Measurements from ENCODE around the gene PLEK2. TPM values are rescaled to one million over a fixed set of nuclear protein-coding genes. Genes with fewer than 3 reads are reported as not detected.
"Not testable (repeated sequence)": the region's sequence is repeated elsewhere in the genome, so short reads cannot be mapped to it uniquely, and the experiment has no call there.

The PLEK2 gene
- 1 to 10 TPM; 1.3 to 3.2 TPM for total RNA-seq
- polyA plus RNA-seq, result 1 to 10 TPM in 1 of 3 donors, under 1 TPM in 2; 0.53 to 1.2 (median 0.79) TPM
- total RNA-seq, result 0.21 to 5.1 (median 2.7) reads per million in 6 experiments

DNA sequence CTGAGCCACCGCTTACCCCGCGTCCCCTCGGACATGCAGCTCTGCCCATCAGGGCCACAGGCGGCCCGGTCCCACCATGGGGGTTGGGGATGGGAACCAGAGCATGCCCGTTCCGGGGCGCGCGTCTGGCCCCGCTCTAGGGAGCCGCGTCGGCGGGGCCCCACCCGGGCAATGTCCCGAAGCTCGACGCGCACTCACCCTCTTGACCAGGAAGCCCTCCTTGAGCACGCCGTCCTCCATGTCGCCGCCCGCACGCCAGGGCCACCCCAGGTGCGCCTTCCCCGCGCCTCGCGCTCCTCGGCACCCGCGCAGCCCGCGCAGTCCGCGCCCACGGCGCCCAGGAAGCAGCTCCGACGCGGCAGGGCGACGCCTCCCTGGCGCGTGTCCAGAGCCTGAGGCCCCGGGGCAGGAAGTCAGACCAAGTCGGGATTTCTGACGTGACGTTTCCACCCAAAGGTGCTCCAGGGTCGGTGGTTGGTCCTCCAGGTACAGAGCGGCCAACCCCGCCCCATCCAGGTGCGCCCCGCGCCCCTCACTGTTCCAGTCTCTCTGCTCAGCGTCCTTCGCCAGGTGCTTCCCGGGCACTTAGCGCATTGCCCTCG lies at the start of gene PLEK2:
Gene PLEK2, minus strand, starts transcription at position 346 of the 602 bp plus-strand sequence. Its CDS starts 106 bp downstream, at position 240.
- no peaks in the 10 kb centered on the region for H3K9me3 Mint-ChIP-seq
- H3K36me3 Mint-ChIP-seq, result no peaks in the 10 kb centered on the region
- H3K4me3 Mint-ChIP-seq, result peak within 1 kb of the TSS; percentile 52 to 82 (median 71)
- ATAC-seq (peak; percentile 84 to 93), DNase-seq (peak in 9 of 10 donors; percentile 21 to 79 (median 54))
- H3K27me3 Mint-ChIP-seq, result peaks cover 0 to 6% (median 4%) of the 10 kb centered on the region in 5 donors
- POLR2A ChIA-PET, result interaction anchor here (0.5 to 1.0 kb wide), 3 partner anchors 52 to 481 kb away, joined by 3 to 5 read pairs (median 4); partner anchors contain the start of genes ATP6V1D and EIF2S1
- peak within 1 kb of the TSS in 3 of 10 donors; percentile 19 to 56 (median 20) for H3K27ac Mint-ChIP-seq
- H3K4me1 Mint-ChIP-seq, result peaks cover 6 to 15% (median 9%) of the 10 kb centered on the region in 4 donors

DNA sequence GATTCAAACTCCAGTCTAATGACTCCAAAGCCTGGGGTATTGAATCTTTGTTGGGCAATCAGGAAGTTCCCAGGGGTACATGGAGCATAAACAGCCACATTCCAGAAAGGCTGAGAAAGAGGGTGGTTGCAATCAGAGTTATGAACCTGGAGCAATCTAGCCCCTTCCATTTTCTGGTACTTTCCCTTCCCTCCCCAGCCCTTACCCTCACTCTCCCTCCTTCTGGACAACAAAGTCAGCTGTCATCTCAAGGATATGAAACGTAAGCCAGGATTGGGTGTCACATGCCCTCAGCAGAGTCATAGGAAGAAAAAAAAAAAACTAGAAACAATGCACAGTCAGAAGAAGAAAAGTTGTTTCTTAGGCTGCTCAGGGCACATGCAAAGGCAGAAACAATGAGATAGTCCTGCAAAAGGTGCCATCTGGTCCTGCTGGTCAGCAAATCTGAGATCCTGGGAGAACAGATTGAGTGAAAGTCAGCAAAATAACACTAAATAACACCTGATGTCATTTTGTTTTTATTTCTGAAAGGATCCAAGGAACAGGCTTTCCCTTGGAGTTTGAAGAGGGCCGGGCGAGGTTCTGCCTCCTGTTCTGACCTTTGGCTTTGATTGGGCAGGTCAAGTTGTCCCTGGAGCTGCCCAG lies 49.5 kb upstream of the PLEK2 start:
- DNase-seq (no peak), ATAC-seq (no peak)
- Mint-ChIP-seq H3K27me3 (no peaks in the 10 kb centered on the region), H3K9me3 (peaks cover 0 to 2% (median 0%) of the 10 kb centered on the region in 9 donors), H3K36me3 (no peaks in the 10 kb centered on the region), H3K27ac (peak overlapping the region in 4 of 10 donors; percentile 28 to 84 (median 56)), H3K4me1 (peaks cover 20 to 33% (median 29%) of the 10 kb centered on the region in 4 donors), H3K4me3 (no peak overlapping the region)
- POLR2A ChIA-PET, result no interaction called here

DNA sequence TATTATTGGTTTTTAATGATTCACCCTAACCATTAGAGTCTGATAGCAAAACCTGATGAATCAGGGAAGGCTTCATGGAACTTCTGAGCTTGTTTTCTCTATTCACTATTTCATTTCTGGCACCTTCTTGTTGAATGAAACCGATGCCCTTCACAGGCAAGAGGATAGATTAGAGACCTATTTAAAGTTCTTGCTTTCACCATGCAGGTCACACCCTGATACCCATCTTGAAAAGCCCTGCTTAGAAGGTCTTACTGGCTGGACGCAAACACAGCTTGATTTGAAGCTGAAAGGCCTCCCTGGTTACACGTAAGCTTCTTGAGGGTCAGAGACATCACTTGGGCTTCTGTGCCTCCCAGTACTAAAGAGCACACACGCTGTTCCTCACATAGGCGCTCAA lies 47.4 kb upstream of the PLEK2 start:
- no peaks in the 10 kb centered on the region for H3K36me3 Mint-ChIP-seq
- ATAC-seq (no peak), DNase-seq (no peak)
- H3K27ac Mint-ChIP-seq, result peak overlapping the region in 1 of 10 donors; percentile 34
- H3K27me3 Mint-ChIP-seq, result peaks cover 0 to 1% (median 0%) of the 10 kb centered on the region in 5 donors
- POLR2A ChIA-PET, result no interaction called here
- no peak overlapping the region for H3K4me3 Mint-ChIP-seq
- peaks cover 8 to 12% (median 9%) of the 10 kb centered on the region in 4 donors for H3K4me1 Mint-ChIP-seq
- peaks cover 0 to 2% (median 0%) of the 10 kb centered on the region in 9 donors for H3K9me3 Mint-ChIP-seq

GRCh38 chr14:67457782-67458181 lies 45.8 kb upstream of the PLEK2 start:
- Mint-ChIP-seq H3K36me3 (no peaks in the 10 kb centered on the region), H3K27me3 (peaks cover 0 to 1% (median 0%) of the 10 kb centered on the region in 5 donors), H3K4me1 (peaks cover 0 to 3% (median 1%) of the 10 kb centered on the region in 4 donors), H3K4me3 (no peak overlapping the region), H3K9me3 (peaks cover 0 to 2% (median 0%) of the 10 kb centered on the region in 9 donors), H3K27ac (peak overlapping the region in 2 of 10 donors; percentile 10 to 60)
- no peak for DNase-seq
- POLR2A ChIA-PET, result no interaction called here
- no peak for ATAC-seq

GRCh38 chr14:67456732-67457131 lies 44.8 kb upstream of the PLEK2 start:
- Mint-ChIP-seq H3K9me3 (peaks cover 0 to 2% (median 0%) of the 10 kb centered on the region in 9 donors), H3K27me3 (peaks cover 0 to 1% (median 0%) of the 10 kb centered on the region in 5 donors), H3K27ac (no peak overlapping the region), H3K4me3 (no peak overlapping the region), H3K4me1 (no peaks in the 10 kb centered on the region), H3K36me3 (no peaks in the 10 kb centered on the region)
- POLR2A ChIA-PET, result no interaction called here
- DNase-seq, result no peak
- no peak for ATAC-seq

DNA sequence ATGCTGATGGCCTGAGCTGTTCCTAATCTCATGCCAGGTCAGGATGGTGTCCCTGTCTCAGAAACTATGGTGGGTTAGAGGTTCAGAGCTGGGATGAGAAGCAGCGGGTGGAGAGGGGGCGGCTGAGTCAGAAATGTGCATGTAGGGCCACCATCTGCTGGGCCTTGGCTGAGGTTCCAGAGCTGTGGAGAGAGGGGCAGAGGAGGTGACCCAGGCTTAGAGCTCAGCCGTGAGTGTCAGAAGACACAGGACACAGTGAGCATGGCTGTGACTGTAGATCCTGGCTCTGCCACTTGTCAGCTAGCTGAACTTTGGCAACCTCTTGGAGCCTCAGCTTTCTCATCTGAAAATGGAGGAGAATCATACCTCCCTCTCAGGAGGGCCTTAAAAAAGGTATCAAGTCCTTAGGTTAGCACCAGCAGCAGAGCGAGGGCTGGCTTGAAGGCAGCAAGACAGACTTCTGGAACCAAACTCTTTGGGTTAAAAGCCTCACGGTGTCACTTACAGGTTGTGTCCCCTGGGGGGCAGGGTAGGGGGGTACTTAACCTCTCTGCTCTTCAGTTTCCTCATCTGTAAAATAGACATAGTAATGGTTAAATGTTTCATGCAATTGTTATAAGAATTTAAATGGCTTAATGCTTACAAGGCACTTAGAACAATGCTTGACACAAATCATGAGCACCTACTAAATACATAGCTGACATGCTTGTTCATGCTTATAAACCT lies 41.8 kb upstream of the PLEK2 start:
- POLR2A ChIA-PET, result no interaction called here
- Mint-ChIP-seq H3K36me3 (peaks cover 0 to 11% (median 6%) of the 10 kb centered on the region in 3 donors), H3K4me3 (no peak overlapping the region), H3K27me3 (peaks cover 0 to 3% (median 0%) of the 10 kb centered on the region in 5 donors), H3K4me1 (no peaks in the 10 kb centered on the region), H3K27ac (no peak overlapping the region), H3K9me3 (peaks cover 0 to 9% (median 4%) of the 10 kb centered on the region in 9 donors)
- no peak for DNase-seq
- ATAC-seq, result no peak

DNA sequence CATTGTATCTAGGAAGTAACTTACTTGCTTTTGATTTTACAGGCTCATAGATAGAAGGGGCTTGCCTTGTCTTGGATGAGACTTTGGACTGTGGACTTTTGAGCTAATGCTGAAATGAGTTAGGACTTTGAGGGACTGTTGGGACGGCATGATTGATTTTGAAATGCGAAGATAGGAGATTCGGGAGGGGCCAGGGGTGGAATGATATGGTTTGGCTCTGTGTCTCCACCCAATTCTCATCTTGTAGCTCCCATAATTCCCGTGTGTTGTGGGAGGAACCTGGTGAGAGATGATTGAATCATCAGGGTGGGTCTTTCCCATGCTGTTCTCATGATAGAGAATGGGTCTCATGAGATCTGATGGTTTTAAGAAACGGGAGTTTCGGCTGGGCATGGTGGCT lies 39.7 kb upstream of the PLEK2 start:
- ATAC-seq, H3K9me3 Mint-ChIP-seq, H3K27me3 Mint-ChIP-seq, H3K4me3 Mint-ChIP-seq, DNase-seq, POLR2A ChIA-PET, H3K4me1 Mint-ChIP-seq: not testable (repeated sequence)
- H3K27ac Mint-ChIP-seq, result peak overlapping the region in 1 of 10 donors; percentile 7
- peaks cover 0 to 11% (median 6%) of the 10 kb centered on the region in 3 donors for H3K36me3 Mint-ChIP-seq

DNA sequence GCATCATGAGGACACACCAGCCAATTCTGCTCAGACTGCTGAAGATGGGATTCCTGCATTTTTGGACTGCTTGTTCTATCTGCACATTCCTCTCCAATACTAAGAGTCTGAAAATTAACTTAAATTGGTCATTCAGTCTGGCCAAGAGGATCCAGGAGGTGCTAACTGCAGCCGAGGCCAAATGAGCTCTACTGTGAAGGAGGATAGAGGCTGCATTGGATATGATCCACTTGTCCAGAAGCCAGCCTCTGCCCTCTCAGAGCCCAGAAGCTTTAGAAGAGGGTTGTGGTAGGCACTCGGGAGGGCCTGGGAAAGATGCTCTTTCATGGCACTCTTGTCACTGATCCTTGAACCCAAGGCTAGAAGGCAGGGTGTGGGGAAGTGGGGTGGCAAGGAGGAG lies 37.1 kb upstream of the PLEK2 start:
- H3K36me3 Mint-ChIP-seq, result peaks cover 0 to 11% (median 6%) of the 10 kb centered on the region in 3 donors
- DNase-seq (no peak), ATAC-seq (no peak)
- peaks cover 0 to 7% (median 2%) of the 10 kb centered on the region in 5 donors for H3K27me3 Mint-ChIP-seq
- no peak overlapping the region for H3K4me3 Mint-ChIP-seq
- POLR2A ChIA-PET, result interaction anchor here (0.6 kb wide), 1 partner anchor 91 kb away, joined by 4 read pairs; no protein-coding TSS in a partner anchor
- peak overlapping the region in 1 of 10 donors; percentile 57 for H3K27ac Mint-ChIP-seq
- peaks cover 0 to 9% (median 4%) of the 10 kb centered on the region in 9 donors for H3K9me3 Mint-ChIP-seq
- no peaks in the 10 kb centered on the region for H3K4me1 Mint-ChIP-seq

- H3K4me3 Mint-ChIP-seq, result no peak overlapping the region
- ATAC-seq (no peak), DNase-seq (no peak)
- no peak overlapping the region for H3K27ac Mint-ChIP-seq
- H3K4me1 Mint-ChIP-seq, result no peaks in the 10 kb centered on the region
- peaks cover 0 to 9% (median 4%) of the 10 kb centered on the region in 9 donors for H3K9me3 Mint-ChIP-seq
- POLR2A ChIA-PET, result no interaction called here
- peaks cover 0 to 11% (median 2%) of the 10 kb centered on the region in 5 donors for H3K27me3 Mint-ChIP-seq
- peaks cover 0 to 11% (median 6%) of the 10 kb centered on the region in 3 donors for H3K36me3 Mint-ChIP-seq
These were observed 35.0 kb upstream of the PLEK2 start for GRCh38 chr14:67447033-67447381.

DNA sequence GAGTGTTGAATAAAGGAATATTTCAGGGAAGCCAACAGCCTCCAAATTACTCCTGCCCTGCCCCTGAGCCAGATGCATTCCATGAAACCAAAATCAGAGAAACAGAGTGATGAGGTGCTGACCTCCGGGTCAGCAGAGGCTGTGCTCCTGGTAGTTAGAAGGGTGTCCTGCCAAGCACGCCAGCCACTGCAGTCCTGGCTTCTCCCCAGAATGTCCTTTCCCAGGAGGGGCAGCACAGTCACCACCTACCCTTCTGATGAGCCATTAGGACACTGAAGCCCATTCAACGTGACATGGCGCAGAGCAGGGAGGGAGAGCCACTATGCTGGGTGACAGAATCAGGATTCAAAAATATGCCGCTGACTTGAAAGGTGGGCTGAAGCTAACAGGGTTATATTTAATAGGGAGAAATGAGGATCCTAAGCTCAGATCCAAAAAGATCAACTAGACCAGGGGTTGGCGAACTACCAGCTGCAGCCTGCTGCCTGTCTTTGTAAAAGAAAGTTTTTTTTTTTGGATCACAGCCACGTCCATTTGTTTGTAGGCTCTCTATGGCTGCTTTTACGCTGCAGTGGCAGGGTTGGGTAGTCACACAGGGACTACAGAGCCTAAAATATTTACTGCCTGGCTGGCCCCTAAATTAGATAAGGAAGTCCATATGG lies 34.5 kb upstream of the PLEK2 start:
- Mint-ChIP-seq H3K9me3 (peaks cover 0 to 9% (median 4%) of the 10 kb centered on the region in 9 donors), H3K27ac (no peak overlapping the region), H3K36me3 (peaks cover 0 to 11% (median 6%) of the 10 kb centered on the region in 3 donors), H3K4me1 (no peaks in the 10 kb centered on the region), H3K4me3 (no peak overlapping the region), H3K27me3 (peaks cover 0 to 10% (median 2%) of the 10 kb centered on the region in 5 donors)
- DNase-seq (no peak), ATAC-seq (no peak)
- POLR2A ChIA-PET, result no interaction called here

- Mint-ChIP-seq H3K4me1 (no peaks in the 10 kb centered on the region), H3K4me3 (no peak overlapping the region), H3K36me3 (no peaks in the 10 kb centered on the region), H3K27ac (no peak overlapping the region), H3K9me3 (peaks cover 0 to 4% (median 0%) of the 10 kb centered on the region in 9 donors), H3K27me3 (peaks cover 0 to 9% (median 2%) of the 10 kb centered on the region in 5 donors)
- DNase-seq (no peak), ATAC-seq (no peak)
- POLR2A ChIA-PET, result interaction anchor here (1.2 kb wide), 2 partner anchors 8 to 17 kb away, joined by 3 read pairs; no protein-coding TSS in a partner anchor
These were observed 32.4 kb upstream of the PLEK2 start for GRCh38 chr14:67444395-67444794.
